Measurements from ENCODE around the gene CERS3. TPM values are rescaled to one million over a fixed set of nuclear protein-coding genes. Genes with fewer than 3 reads are reported as not detected.

Gene CERS3
- total RNA-seq, 1 donor from 2014 or later: not detected

GRCh38 chr15:100464888-100465287 is 63.9 kb downstream of the CERS3 start:
- no peak for TF ChIP-seq CTCF (IDR thresholded peaks at IDR 0.05; ENCODE audit: unreplicated experiment)
- no peaks in the 10 kb centered on the region for H3K4me1 Mint-ChIP-seq (ENCODE audit: unreplicated experiment)
- peaks cover 9% of the 10 kb centered on the region for H3K9me3 Mint-ChIP-seq (ENCODE audit: unreplicated experiment)
- no peaks in the 10 kb centered on the region for H3K27me3 Mint-ChIP-seq (ENCODE audit: unreplicated experiment)
- no peak overlapping the region for H3K27ac Mint-ChIP-seq (ENCODE audit: unreplicated experiment)
- no peaks in the 10 kb centered on the region for H3K36me3 Mint-ChIP-seq (ENCODE audit: low read depth, unreplicated experiment)
- no peak overlapping the region for H3K4me3 Mint-ChIP-seq (ENCODE audit: unreplicated experiment)
- no peak for DNase-seq (ENCODE audit: low spot score)

- TF ChIP-seq CTCF (IDR thresholded peaks at IDR 0.05; ENCODE audit: unreplicated experiment): no peak
- no peak overlapping the region for H3K27ac Mint-ChIP-seq (ENCODE audit: unreplicated experiment)
- DNase-seq (ENCODE audit: low spot score): no peak
- H3K4me3 Mint-ChIP-seq (ENCODE audit: unreplicated experiment): no peak overlapping the region
- no peaks in the 10 kb centered on the region for H3K27me3 Mint-ChIP-seq (ENCODE audit: unreplicated experiment)
- no peaks in the 10 kb centered on the region for H3K36me3 Mint-ChIP-seq (ENCODE audit: low read depth, unreplicated experiment)
- no peaks in the 10 kb centered on the region for H3K4me1 Mint-ChIP-seq (ENCODE audit: unreplicated experiment)
- peaks cover 9% of the 10 kb centered on the region for H3K9me3 Mint-ChIP-seq (ENCODE audit: unreplicated experiment)
Measured at GRCh38 chr15:100464256-100464655, 64.5 kb downstream of the CERS3 start.

DNA sequence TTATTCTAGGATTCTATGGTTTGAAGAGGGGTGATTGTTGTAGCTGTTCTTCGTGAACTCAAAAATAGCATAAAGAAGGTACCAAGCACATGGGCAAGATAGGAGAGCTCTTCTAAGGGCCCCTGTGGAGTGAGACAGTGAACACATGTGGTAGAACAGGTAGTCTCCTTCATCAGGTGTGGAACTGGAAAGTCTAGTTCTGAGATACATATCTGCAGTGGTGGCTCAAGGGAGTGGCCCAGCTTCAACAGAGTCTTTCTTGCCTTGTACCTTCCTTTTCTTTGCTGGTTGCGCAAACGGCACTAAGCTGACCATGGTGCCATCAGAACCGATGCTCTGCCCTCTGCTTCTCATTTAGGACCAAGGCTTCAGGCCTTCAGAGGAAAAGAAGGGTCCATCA is 65.2 kb downstream of the CERS3 start:
- no peak for DNase-seq (ENCODE audit: low spot score)
- no peaks in the 10 kb centered on the region for H3K4me1 Mint-ChIP-seq (ENCODE audit: unreplicated experiment)

DNA sequence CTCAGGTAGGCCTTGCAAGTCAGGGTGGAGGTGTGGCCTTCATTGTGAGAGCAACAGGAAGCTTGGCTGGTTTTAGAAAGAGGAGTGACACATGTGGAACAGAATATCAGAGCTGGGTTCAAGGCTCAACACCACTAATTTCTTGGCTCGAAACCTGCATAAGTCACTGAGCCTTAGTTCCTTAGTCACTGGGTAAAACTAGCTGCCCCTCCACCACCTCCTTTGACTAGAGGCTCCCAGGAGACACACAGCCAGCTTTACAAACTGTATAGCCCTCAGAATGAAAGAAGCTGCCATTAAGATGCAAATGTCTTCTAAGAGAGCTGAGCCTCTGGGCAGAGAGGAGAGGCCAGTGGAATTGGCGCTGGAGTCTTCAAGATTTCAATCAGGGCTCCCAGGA is 67.7 kb downstream of the CERS3 start:
- Mint-ChIP-seq H3K9me3 (ENCODE audit: unreplicated experiment) (peaks cover 9% of the 10 kb centered on the region), H3K4me3 (ENCODE audit: unreplicated experiment) (no peak overlapping the region), H3K36me3 (ENCODE audit: low read depth, unreplicated experiment) (no peaks in the 10 kb centered on the region), H3K4me1 (ENCODE audit: unreplicated experiment) (no peaks in the 10 kb centered on the region), H3K27me3 (ENCODE audit: unreplicated experiment) (no peaks in the 10 kb centered on the region), H3K27ac (ENCODE audit: unreplicated experiment) (no peak overlapping the region)
- no peak for DNase-seq (ENCODE audit: low spot score)
- no peak for TF ChIP-seq CTCF (IDR thresholded peaks at IDR 0.05; ENCODE audit: unreplicated experiment)

More for the DNA sequence above, 65.2 kb downstream of the CERS3 start:
- Mint-ChIP-seq H3K9me3 (ENCODE audit: unreplicated experiment) (peaks cover 9% of the 10 kb centered on the region), H3K27ac (ENCODE audit: unreplicated experiment) (no peak overlapping the region), H3K27me3 (ENCODE audit: unreplicated experiment) (no peaks in the 10 kb centered on the region), H3K36me3 (ENCODE audit: low read depth, unreplicated experiment) (no peaks in the 10 kb centered on the region), H3K4me3 (ENCODE audit: unreplicated experiment) (no peak overlapping the region)
- TF ChIP-seq CTCF (IDR thresholded peaks at IDR 0.05; ENCODE audit: unreplicated experiment): no peak

GRCh38 chr15:100457201-100457600 is 71.5 kb downstream of the CERS3 start:
- H3K4me3 Mint-ChIP-seq (ENCODE audit: unreplicated experiment): no peak overlapping the region
- TF ChIP-seq CTCF (IDR thresholded peaks at IDR 0.05; ENCODE audit: unreplicated experiment): no peak
- peaks cover 11% of the 10 kb centered on the region for H3K9me3 Mint-ChIP-seq (ENCODE audit: unreplicated experiment)
- no peak for DNase-seq (ENCODE audit: low spot score)
- H3K27me3 Mint-ChIP-seq (ENCODE audit: unreplicated experiment): no peaks in the 10 kb centered on the region
- H3K36me3 Mint-ChIP-seq (ENCODE audit: low read depth, unreplicated experiment): no peaks in the 10 kb centered on the region
- no peak overlapping the region for H3K27ac Mint-ChIP-seq (ENCODE audit: unreplicated experiment)
- no peaks in the 10 kb centered on the region for H3K4me1 Mint-ChIP-seq (ENCODE audit: unreplicated experiment)

Measured in endothelial cell (in vitro differentiated cells).